A172 (cell line): ENCODE results near the gene APOA1. TPM values are rescaled to one million over a fixed set of nuclear protein-coding genes. Genes with fewer than 3 reads are reported as not detected.

Experiments
- DNase-seq: peaks from one replicate; pipeline ENCODE4 v3.0.0-alpha.2; 2015; ENCODE audit warnings: low spot score
- total RNA-seq: library from RNA; depleted of rRNA; stranded (reverse); fragments of >200 nt; shearing (Covaris generic); gene quantifications from 2 replicates; pipeline ENCODE4 v1.2.3, GENCODE V29; 2014; rRNA removed

The APOA1 gene
- total RNA-seq, 1 experiment from 2014 or later = not detected

- no peak for DNase-seq
Observed at GRCh38 chr11:116788975-116789374, 48.4 kb downstream of the APOA1 start.

DNA sequence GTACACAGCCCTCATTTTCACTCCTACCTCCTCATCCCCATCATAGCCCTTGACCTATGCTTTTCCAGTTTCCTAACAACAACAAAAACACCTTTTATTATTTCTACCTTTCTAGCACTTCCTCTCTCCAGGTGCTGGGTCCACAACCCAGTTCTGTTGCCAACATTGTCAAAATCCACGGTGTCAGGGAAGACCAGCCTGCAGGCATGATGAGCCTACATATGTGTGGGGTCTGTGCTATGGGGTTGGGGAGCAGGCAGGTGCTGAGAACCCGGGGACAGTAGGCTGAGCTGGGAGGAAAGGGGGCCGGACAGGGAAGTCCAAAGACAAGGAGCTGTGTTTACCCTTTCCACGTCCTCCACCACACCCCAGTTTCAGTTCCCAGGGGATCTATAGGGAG is 48.9 kb downstream of the APOA1 start:
- DNase-seq = no peak

DNA sequence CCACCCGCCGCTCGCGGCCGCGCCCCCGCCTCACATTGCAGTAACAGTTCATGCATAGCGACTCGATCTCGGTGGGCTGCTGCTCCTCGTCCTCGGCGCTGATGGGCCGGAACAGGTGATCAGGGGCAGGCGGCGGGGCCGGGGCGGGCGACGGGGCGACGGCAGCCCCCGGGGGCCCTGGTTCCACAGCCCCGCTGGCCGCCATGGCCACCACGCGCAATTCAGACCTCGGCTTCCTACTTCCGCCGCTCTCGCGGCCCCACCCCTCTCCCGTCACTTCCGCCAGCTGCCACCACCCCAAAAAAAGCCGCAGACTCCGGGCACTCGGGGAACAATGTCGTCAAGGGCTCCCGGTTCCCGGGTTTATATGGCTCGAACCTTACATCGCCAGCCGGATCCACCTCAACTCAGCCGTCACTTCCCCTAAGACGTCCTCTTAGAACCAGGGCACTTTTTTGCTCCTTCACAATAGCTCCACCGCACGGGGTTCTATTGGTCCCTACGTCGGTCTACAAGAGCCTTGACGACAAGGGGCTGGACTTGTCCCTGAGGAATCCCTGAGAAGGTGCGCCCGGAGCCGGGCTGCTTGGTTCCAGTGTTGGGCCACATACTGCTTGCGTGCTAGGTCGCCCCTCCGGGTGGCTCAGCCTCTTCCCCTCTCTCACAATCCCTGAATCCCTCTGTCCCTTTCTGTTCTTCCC is 49.5 kb downstream of the APOA1 start, which contains the start of gene ZPR1:
Gene ZPR1 (minus strand): TSS at position 238 of the 701 bp plus-strand sequence. CDS start 33 bp downstream, at position 205.
- peak; percentile 43 for DNase-seq

- no peak for DNase-seq
Observed at GRCh38 chr11:116787436-116787785, 50.0 kb downstream of the APOA1 start.

DNA sequence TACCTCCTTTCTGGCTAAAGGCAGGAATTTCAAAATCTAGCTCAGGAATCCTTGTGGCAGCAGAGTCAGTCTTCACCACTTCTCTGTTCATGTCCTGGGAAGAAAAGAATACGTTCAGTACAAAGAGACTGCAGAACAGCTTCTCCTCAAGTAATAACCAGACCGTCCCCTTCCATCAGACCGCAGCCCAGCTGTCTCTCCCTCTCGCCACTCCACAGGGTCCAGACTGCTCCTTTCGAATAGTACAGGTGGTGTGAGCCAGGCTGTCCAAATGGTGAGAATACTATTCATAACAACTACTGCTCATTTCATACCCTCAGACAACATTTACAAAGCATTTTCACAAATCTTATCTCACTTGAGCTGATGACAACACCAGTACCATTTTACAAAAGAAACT is 50.5 kb downstream of the APOA1 start:
- no peak for DNase-seq

GRCh38 chr11:116786326-116786725 is 51.1 kb downstream of the APOA1 start:
- no peak for DNase-seq

Other genes with a start within 250 kb of the APOA1 start
- 13.8 and 17.1 TPM in 2 replicates for gene BUD13, start 64.6 kb downstream of the APOA1 start, total RNA-seq
- gene ZPR1, start 49.6 kb downstream of the APOA1 start, total RNA-seq = 36.6 and 44.7 TPM in 2 replicates
- not detected in 2 replicates for gene APOA5, start 45.7 kb downstream of the APOA1 start, total RNA-seq
- gene APOA4, start 14.3 kb downstream of the APOA1 start, total RNA-seq = not detected in 2 replicates
- gene APOC3, start 7.7 kb downstream of the APOA1 start, total RNA-seq = not detected in 2 replicates